SK-N-SH (cell line): ENCODE results near the gene RPS6KA2.

Source experiments
- EZH2phosphoT487 ChIP-seq: fragments of 200-600 bp; sonication (generic); IDR thresholded peaks from 2 replicates; pipeline ENCODE4 v1.6.1; 2017; ENCODE audit warnings: low read depth, mixed run types, mild to moderate bottlenecking, antibody characterized with exemption, moderate library complexity, borderline replicate concordance
- JUND ChIP-seq: IDR thresholded peaks from 2 replicates; pipeline ENCODE4 v1.4.0; 2012
- MXI1 ChIP-seq: IDR thresholded peaks from 2 replicates; pipeline ENCODE4 v1.6.1; 2012; ENCODE audit warnings: mild to moderate bottlenecking, low read depth, low read length, improper control_type of control experiment
- POLR2AphosphoS5 ChIP-seq: IDR thresholded peaks from 2 replicates; pipeline ENCODE4 v1.6.1; 2012; ENCODE audit warnings: low read depth, low read length
- RAD21 ChIP-seq: IDR thresholded peaks from 2 replicates; pipeline ENCODE4 v1.6.1; 2012; ENCODE audit warnings: mild to moderate bottlenecking, low read length
- RCOR1 ChIP-seq: fragments of 150-350 bp; IDR thresholded peaks from 2 replicates; pipeline ENCODE4 v1.6.1; 2017; ENCODE audit warnings: antibody characterized with exemption, low read length
- RFX5 ChIP-seq: IDR thresholded peaks from 2 replicates; pipeline ENCODE4 v1.6.1; 2012; ENCODE audit warnings: mild to moderate bottlenecking, improper control_type of control experiment, low read length
- YY1 ChIP-seq: IDR thresholded peaks from 2 replicates; pipeline ENCODE4 v1.4.0; 2012; ENCODE audit warnings: low read depth, mild to moderate bottlenecking
- TF ChIP-seq, protein P1 (sequence below): fragments of 200-600 bp; sonication (generic); IDR thresholded peaks from 2 replicates; pipeline ENCODE4 v1.6.1; 2017; ENCODE audit warnings: antibody characterized with exemption, mild to moderate bottlenecking, moderate library complexity
- TF ChIP-seq, protein P2 (sequence below): IDR thresholded peaks from 2 replicates; pipeline ENCODE4 v1.6.1; 2012; ENCODE audit warnings: mild to moderate bottlenecking, low read depth, low read length, moderate library complexity
- TF ChIP-seq, protein P3 (sequence below): IDR thresholded peaks from 2 replicates; pipeline ENCODE4 v1.4.0; 2012; ENCODE audit warnings: low read depth, borderline replicate concordance
- TF ChIP-seq, protein P4 (sequence below): fragments of 150-350 bp; IDR thresholded peaks from 2 replicates; pipeline ENCODE4 v1.6.1; 2017; ENCODE audit warnings: antibody characterized with exemption, low read length, low read depth, borderline replicate concordance

DNA sequence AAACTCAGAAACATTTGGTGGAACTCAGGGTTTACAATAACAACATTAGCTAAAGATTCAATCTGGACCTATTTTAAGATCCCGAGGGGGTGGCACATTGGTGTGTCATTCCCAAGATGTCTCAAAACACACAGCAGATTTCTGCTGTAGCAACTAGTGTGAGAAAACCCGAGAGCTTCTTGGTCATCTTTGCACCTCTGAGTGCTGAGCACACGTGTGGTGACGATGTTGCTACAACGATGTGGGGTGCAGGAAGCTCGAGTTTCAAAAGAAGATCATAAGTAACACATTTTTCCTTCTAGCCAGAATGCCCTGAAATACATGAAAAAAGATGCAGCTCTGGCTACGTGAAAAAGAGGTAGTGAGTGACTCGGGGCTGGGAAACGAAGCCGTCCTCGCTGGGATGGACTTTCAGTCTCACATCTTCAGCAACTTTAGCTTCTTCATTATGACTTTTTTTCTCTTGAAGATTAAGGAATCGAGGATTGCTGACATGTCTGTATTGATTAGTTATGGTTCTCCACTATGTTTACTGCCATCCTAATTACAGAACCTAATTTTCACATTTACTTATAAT is 42.1 kb downstream of the RPS6KA2 start:
- TF ChIP-seq, protein P1, sequence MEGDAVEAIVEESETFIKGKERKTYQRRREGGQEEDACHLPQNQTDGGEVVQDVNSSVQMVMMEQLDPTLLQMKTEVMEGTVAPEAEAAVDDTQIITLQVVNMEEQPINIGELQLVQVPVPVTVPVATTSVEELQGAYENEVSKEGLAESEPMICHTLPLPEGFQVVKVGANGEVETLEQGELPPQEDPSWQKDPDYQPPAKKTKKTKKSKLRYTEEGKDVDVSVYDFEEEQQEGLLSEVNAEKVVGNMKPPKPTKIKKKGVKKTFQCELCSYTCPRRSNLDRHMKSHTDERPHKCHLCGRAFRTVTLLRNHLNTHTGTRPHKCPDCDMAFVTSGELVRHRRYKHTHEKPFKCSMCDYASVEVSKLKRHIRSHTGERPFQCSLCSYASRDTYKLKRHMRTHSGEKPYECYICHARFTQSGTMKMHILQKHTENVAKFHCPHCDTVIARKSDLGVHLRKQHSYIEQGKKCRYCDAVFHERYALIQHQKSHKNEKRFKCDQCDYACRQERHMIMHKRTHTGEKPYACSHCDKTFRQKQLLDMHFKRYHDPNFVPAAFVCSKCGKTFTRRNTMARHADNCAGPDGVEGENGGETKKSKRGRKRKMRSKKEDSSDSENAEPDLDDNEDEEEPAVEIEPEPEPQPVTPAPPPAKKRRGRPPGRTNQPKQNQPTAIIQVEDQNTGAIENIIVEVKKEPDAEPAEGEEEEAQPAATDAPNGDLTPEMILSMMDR: no peak
- TF ChIP-seq EZH2phosphoT487: no peak
- TF ChIP-seq, protein P2, sequence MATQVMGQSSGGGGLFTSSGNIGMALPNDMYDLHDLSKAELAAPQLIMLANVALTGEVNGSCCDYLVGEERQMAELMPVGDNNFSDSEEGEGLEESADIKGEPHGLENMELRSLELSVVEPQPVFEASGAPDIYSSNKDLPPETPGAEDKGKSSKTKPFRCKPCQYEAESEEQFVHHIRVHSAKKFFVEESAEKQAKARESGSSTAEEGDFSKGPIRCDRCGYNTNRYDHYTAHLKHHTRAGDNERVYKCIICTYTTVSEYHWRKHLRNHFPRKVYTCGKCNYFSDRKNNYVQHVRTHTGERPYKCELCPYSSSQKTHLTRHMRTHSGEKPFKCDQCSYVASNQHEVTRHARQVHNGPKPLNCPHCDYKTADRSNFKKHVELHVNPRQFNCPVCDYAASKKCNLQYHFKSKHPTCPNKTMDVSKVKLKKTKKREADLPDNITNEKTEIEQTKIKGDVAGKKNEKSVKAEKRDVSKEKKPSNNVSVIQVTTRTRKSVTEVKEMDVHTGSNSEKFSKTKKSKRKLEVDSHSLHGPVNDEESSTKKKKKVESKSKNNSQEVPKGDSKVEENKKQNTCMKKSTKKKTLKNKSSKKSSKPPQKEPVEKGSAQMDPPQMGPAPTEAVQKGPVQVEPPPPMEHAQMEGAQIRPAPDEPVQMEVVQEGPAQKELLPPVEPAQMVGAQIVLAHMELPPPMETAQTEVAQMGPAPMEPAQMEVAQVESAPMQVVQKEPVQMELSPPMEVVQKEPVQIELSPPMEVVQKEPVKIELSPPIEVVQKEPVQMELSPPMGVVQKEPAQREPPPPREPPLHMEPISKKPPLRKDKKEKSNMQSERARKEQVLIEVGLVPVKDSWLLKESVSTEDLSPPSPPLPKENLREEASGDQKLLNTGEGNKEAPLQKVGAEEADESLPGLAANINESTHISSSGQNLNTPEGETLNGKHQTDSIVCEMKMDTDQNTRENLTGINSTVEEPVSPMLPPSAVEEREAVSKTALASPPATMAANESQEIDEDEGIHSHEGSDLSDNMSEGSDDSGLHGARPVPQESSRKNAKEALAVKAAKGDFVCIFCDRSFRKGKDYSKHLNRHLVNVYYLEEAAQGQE: no peak
- TF ChIP-seq, protein P3, sequence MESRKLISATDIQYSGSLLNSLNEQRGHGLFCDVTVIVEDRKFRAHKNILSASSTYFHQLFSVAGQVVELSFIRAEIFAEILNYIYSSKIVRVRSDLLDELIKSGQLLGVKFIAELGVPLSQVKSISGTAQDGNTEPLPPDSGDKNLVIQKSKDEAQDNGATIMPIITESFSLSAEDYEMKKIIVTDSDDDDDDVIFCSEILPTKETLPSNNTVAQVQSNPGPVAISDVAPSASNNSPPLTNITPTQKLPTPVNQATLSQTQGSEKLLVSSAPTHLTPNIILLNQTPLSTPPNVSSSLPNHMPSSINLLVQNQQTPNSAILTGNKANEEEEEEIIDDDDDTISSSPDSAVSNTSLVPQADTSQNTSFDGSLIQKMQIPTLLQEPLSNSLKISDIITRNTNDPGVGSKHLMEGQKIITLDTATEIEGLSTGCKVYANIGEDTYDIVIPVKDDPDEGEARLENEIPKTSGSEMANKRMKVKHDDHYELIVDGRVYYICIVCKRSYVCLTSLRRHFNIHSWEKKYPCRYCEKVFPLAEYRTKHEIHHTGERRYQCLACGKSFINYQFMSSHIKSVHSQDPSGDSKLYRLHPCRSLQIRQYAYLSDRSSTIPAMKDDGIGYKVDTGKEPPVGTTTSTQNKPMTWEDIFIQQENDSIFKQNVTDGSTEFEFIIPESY: no peak
- no peak for TF ChIP-seq JUND
- no peak for TF ChIP-seq RCOR1
- TF ChIP-seq, protein P4, sequence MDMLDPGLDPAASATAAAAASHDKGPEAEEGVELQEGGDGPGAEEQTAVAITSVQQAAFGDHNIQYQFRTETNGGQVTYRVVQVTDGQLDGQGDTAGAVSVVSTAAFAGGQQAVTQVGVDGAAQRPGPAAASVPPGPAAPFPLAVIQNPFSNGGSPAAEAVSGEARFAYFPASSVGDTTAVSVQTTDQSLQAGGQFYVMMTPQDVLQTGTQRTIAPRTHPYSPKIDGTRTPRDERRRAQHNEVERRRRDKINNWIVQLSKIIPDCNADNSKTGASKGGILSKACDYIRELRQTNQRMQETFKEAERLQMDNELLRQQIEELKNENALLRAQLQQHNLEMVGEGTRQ: no peak
- TF ChIP-seq RAD21: no peak
- no peak for TF ChIP-seq POLR2AphosphoS5
- no peak for TF ChIP-seq YY1
- TF ChIP-seq RFX5: no peak
- no peak for TF ChIP-seq MXI1
